ENCODE measurements around the gene GYS2. TPM values are rescaled to one million over a fixed set of nuclear protein-coding genes. Genes with fewer than 3 reads are reported as not detected.

The GYS2 gene
- total RNA-seq, 2 experiments from 2014 or later, result 0.22 TPM; not detected in 1

DNA sequence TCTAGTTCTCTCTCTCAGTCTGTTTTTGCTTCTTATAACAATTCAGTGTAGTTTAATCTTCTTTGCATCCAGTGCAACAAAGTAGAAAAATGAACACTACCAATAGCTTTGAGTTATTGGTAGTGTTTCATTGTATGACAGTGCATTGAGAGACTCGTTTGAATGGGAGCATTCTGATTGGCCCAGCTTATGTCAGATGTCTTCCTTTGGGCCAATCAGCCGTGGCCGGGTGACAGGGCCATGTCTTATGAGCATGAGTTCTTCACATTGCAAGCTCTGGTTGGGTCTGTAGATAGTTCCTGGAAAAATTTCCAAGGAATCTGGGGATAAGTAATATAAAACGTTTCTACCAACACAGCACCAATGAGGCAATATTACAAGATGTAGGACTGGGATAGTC, 36.5 kb downstream of the GYS2 start:
- H3K27ac Mint-ChIP-seq, result no peak overlapping the region
- H3K9me3 ChIP-seq (ENCODE audit: control insufficient read depth in 1 of 2, insufficient read depth in 1 of 2, low read length in 2 of 2), result no peaks in the 10 kb centered on the region
- no peaks in the 10 kb centered on the region for H3K36me3 ChIP-seq (ENCODE audit: insufficient read depth, low read length)
- H3K4me1 ChIP-seq (ENCODE audit: insufficient read depth, low read length), result no peaks in the 10 kb centered on the region
- H3K27ac ChIP-seq (ENCODE audit: low read depth in 1 of 2, low read length in 2 of 2), result no peak overlapping the region
- no peaks in the 10 kb centered on the region for H3K27me3 Mint-ChIP-seq
- H3K4me3 Mint-ChIP-seq, result no peak overlapping the region
- TF ChIP-seq, protein P1, sequence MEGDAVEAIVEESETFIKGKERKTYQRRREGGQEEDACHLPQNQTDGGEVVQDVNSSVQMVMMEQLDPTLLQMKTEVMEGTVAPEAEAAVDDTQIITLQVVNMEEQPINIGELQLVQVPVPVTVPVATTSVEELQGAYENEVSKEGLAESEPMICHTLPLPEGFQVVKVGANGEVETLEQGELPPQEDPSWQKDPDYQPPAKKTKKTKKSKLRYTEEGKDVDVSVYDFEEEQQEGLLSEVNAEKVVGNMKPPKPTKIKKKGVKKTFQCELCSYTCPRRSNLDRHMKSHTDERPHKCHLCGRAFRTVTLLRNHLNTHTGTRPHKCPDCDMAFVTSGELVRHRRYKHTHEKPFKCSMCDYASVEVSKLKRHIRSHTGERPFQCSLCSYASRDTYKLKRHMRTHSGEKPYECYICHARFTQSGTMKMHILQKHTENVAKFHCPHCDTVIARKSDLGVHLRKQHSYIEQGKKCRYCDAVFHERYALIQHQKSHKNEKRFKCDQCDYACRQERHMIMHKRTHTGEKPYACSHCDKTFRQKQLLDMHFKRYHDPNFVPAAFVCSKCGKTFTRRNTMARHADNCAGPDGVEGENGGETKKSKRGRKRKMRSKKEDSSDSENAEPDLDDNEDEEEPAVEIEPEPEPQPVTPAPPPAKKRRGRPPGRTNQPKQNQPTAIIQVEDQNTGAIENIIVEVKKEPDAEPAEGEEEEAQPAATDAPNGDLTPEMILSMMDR (IDR thresholded peaks at IDR 0.05), result no peak
- H3K9me3 Mint-ChIP-seq, result no peaks in the 10 kb centered on the region
- no peak overlapping the region for H3K4me3 ChIP-seq (ENCODE audit: low read length)
- ATAC-seq (ENCODE audit: poor library complexity), result no peak
- ChIA-PET CTCF (no interaction called here), POLR2A (no interaction called here)
- H3K27me3 ChIP-seq (ENCODE audit: control insufficient read depth in 1 of 2, insufficient read depth in 2 of 2, low read length in 2 of 2), result no peaks in the 10 kb centered on the region
- intact Hi-C loops (cut with DNase I, micrococcal nuclease), result no loop called here
- no peaks in the 10 kb centered on the region for H3K4me1 Mint-ChIP-seq (ENCODE audit: low read depth)
- no peak for DNase-seq
- no peaks in the 10 kb centered on the region for H3K36me3 Mint-ChIP-seq (ENCODE audit: low read depth)

DNA sequence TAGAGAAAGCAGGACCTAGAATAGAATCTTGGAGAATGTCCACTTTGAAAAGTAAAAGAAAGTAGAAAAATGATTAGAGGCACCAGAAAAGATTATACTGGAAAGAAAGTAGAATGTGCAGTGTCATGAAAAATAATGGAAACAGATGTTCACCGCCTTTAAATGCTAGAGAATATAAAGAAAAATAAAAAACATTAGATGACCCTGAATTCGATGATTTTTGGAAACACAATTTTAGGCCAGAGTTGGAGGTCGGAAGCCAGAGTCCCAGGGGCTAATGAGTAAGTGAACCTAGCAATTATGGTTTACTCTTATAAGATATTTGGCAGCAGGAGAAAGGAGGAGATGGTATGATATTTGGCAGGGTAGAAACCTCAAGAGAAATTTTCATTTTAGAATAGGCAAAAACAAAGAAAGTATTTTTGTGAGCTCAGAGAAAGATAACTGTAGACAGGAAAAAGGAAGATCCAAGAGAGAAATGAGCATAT, 37.7 kb downstream of the GYS2 start:
- Mint-ChIP-seq H3K27me3 (no peaks in the 10 kb centered on the region), H3K4me3 (no peak overlapping the region), H3K4me1 (ENCODE audit: low read depth) (no peaks in the 10 kb centered on the region), H3K36me3 (ENCODE audit: low read depth) (no peaks in the 10 kb centered on the region), H3K27ac (no peak overlapping the region), H3K9me3 (no peaks in the 10 kb centered on the region)
- no peak overlapping the region for H3K27ac ChIP-seq (ENCODE audit: low read depth in 1 of 2, low read length in 2 of 2)
- DNase-seq (no peak), ATAC-seq (ENCODE audit: poor library complexity) (no peak)
- no peaks in the 10 kb centered on the region for H3K4me1 ChIP-seq (ENCODE audit: insufficient read depth, low read length)
- no peaks in the 10 kb centered on the region for H3K27me3 ChIP-seq (ENCODE audit: control insufficient read depth in 1 of 2, insufficient read depth in 2 of 2, low read length in 2 of 2)
- no peaks in the 10 kb centered on the region for H3K9me3 ChIP-seq (ENCODE audit: control insufficient read depth in 1 of 2, insufficient read depth in 1 of 2, low read length in 2 of 2)
- H3K36me3 ChIP-seq (ENCODE audit: insufficient read depth, low read length), result no peaks in the 10 kb centered on the region
- POLR2A ChIA-PET, result no interaction called here
- TF ChIP-seq, protein P1 (IDR thresholded peaks at IDR 0.05), result no peak
- intact Hi-C loops (cut with DNase I, micrococcal nuclease), result no loop called here
- CTCF ChIA-PET, result no interaction called here
- H3K4me3 ChIP-seq (ENCODE audit: low read length), result no peak overlapping the region

DNA sequence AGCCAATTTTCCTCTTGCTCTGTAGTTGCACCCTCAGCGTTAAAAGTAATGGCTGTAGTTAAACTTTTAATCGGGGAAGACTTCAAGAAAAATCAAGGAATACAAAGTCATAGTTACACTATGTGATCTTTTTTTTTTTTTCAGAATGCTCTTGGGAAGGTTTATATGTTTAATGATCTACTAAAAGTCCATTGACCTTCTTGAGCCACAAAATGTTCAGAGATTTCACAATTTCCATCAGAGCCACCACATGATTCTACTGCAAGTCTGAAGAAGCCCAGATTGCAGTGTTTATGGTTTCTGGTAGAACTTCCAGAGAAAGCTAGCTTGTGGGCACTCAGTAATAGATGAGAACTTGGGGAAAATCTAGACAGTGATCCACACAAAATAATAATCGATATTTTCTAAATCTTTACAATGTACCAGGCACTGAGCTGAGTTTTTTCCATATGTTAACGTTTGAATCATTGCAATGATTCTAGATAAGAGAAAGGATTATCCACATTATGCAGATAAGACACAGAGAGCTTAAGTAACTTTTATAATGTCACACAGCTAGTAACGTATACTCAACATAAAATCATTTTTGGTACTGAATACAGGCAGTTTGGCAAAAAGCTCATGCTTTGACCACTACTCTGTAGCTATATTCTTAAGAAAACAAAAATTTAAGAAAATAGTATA, 38.3 kb downstream of the GYS2 start:
- no peak for ATAC-seq (ENCODE audit: poor library complexity)
- intact Hi-C loops (cut with DNase I, micrococcal nuclease), result no loop called here
- no peaks in the 10 kb centered on the region for H3K4me1 ChIP-seq (ENCODE audit: insufficient read depth, low read length)
- no peaks in the 10 kb centered on the region for H3K4me1 Mint-ChIP-seq (ENCODE audit: low read depth)
- no peaks in the 10 kb centered on the region for H3K9me3 ChIP-seq (ENCODE audit: control insufficient read depth in 1 of 2, insufficient read depth in 1 of 2, low read length in 2 of 2)
- H3K4me3 ChIP-seq (ENCODE audit: low read length), result no peak overlapping the region
- CTCF ChIA-PET, result no interaction called here
- H3K36me3 ChIP-seq (ENCODE audit: insufficient read depth, low read length), result no peaks in the 10 kb centered on the region
- POLR2A ChIA-PET, result no interaction called here
- TF ChIP-seq, protein P1 (IDR thresholded peaks at IDR 0.05), result no peak
- H3K27ac Mint-ChIP-seq, result no peak overlapping the region
- no peaks in the 10 kb centered on the region for H3K27me3 Mint-ChIP-seq
- no peak overlapping the region for H3K27ac ChIP-seq (ENCODE audit: low read depth in 1 of 2, low read length in 2 of 2)
- no peak overlapping the region for H3K4me3 Mint-ChIP-seq
- H3K27me3 ChIP-seq (ENCODE audit: control insufficient read depth in 1 of 2, insufficient read depth in 2 of 2, low read length in 2 of 2), result no peaks in the 10 kb centered on the region
- no peaks in the 10 kb centered on the region for H3K9me3 Mint-ChIP-seq
- H3K36me3 Mint-ChIP-seq (ENCODE audit: low read depth), result no peaks in the 10 kb centered on the region
- no peak for DNase-seq

Data from CD4-positive, alpha-beta T cell (primary cell).